Hepatocyte (in vitro differentiated cells): ENCODE results near the gene CKLF.

Experiments used
- EZH2phosphoT487 ChIP-seq: fragments of 200-600 bp; sonication (generic); IDR thresholded peaks from one replicate; pipeline ENCODE4 v1.6.1; 2018; ENCODE audit warnings: antibody characterized with exemption, mild to moderate bottlenecking, low read depth, moderate library complexity; ENCODE audit not compliant: unreplicated experiment, severe bottlenecking
- TF ChIP-seq, protein P1 (sequence below): fragments of 200-600 bp; sonication (generic); IDR thresholded peaks from 2 replicates; pipeline ENCODE4 v1.5.1; 2016; ENCODE audit warnings: antibody characterized with exemption, mild to moderate bottlenecking; ENCODE audit not compliant: poor library complexity

- TF ChIP-seq, protein P1, sequence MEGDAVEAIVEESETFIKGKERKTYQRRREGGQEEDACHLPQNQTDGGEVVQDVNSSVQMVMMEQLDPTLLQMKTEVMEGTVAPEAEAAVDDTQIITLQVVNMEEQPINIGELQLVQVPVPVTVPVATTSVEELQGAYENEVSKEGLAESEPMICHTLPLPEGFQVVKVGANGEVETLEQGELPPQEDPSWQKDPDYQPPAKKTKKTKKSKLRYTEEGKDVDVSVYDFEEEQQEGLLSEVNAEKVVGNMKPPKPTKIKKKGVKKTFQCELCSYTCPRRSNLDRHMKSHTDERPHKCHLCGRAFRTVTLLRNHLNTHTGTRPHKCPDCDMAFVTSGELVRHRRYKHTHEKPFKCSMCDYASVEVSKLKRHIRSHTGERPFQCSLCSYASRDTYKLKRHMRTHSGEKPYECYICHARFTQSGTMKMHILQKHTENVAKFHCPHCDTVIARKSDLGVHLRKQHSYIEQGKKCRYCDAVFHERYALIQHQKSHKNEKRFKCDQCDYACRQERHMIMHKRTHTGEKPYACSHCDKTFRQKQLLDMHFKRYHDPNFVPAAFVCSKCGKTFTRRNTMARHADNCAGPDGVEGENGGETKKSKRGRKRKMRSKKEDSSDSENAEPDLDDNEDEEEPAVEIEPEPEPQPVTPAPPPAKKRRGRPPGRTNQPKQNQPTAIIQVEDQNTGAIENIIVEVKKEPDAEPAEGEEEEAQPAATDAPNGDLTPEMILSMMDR, result no peak
- TF ChIP-seq EZH2phosphoT487, result no peak
These were observed 7.7 kb downstream of the CKLF start for GRCh38 chr16:66560107-66560506.
